ENCODE data around the gene FLAD1. TPM values are rescaled to one million over a fixed set of nuclear protein-coding genes. Genes with fewer than 3 reads are reported as not detected.

The FLAD1 gene
- total and polyA plus RNA-seq, 2 donors = 10.5 to 27.9 TPM

DNA sequence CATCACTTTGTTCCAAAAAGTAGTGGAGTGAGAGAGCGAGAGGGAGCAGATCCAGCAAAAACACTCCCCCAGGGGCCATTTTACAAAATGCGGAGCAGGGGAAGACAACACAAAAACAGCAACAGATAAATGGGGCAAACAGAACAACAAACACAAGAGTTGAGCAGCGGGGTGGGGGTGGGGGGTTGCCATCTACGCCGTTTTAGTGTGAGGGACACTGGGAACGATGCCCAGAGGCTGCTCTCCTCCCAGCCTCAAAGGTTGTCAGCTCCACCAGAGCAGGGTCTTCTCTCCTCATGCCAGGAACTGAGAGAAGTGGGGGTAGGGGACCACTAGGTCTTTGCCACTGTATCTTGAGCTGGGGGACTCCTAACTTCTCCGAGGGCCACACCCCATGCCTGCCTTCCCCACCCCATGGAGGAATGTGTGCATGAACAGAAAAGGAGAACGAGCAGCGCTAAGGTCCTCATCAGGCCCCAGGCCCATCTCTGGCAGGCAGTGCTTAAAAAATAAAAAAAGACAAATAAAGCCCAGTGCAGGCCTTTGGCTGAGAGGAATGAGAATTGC is 26.0 kb upstream of the FLAD1 start:
- H3K4me3 ChIP-seq (ENCODE audit: low read depth, low read length) = no peak overlapping the region
- no peak for DNase-seq (ENCODE audit: extremely low spot score)
- WGBS = 33% methylated on average over 9 of the region's 9 CpGs
- no peak overlapping the region for H3K27ac ChIP-seq (ENCODE audit: low read depth)
- no peaks in the 10 kb centered on the region for H3K36me3 ChIP-seq (ENCODE audit: insufficient read depth)
- no peaks in the 10 kb centered on the region for H3K4me1 ChIP-seq (ENCODE audit: insufficient read depth)

DNA sequence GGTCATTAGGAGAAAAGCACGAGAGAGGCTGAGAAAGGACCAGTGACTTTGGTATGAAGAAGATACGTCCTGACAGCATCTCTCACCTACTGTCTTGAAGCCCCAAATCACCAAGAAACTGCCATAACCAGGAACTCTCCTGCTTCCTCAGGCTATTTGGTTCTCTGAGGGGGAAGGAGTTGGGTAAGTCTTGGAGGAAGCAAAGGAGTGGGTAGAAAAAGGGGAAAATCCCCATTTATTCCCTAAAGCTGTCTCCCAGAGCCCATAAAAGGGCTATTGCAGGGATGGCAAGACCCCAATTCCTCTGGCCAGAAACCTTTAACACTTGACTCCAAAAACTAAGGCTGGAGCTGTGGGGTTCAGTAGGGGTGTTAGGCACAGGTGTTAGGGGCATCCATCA is 25.1 kb upstream of the FLAD1 start:
- no peak for DNase-seq (ENCODE audit: extremely low spot score)
- no peak overlapping the region for H3K4me3 ChIP-seq (ENCODE audit: low read depth, low read length)
- WGBS = 79% methylated on average over 2 of the region's 2 CpGs
- no peaks in the 10 kb centered on the region for H3K4me1 ChIP-seq (ENCODE audit: insufficient read depth)
- H3K36me3 ChIP-seq (ENCODE audit: insufficient read depth) = no peaks in the 10 kb centered on the region
- H3K27ac ChIP-seq (ENCODE audit: low read depth) = no peak overlapping the region

DNA sequence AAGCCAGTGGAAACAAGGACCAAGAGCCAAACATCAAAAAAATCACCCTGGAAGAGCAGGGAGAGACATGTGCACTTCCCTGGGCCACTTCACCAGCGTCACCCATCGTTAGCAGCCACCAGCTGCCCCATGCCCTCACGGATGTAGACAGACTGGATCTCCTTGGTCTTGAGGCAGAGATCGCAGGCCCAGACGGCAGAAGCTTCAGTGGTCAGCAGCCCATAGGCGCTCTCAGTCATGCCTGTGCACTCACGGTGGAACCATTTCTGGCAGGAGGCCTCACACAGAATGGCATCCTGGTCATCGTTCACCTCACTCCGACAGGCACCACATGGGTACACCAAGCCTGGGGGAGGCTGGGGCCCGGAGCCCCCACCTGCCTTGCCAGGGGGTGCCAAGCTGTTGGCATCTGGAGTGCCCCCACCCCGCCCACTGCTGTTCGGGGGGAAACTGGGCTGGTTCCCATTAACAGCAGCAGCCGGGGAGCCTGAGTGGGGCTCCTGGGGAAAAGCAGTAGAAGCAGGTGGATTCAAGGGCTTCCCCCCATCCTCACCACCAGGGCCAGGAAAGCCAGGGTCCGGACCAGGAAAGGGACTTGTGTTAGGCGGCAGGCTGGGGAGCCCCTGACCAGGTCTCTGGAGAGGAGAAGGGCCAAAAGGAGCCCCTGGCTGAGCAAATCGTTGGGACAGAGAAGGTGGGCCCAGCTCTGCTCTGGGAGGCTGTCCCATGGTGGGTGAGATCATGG is 24.3 kb upstream of the FLAD1 start:
- DNase-seq (ENCODE audit: extremely low spot score) = no peak
- no peaks in the 10 kb centered on the region for H3K36me3 ChIP-seq (ENCODE audit: insufficient read depth)
- WGBS = 90% methylated on average over 16 of the region's 16 CpGs
- H3K27ac ChIP-seq (ENCODE audit: low read depth) = no peak overlapping the region
- H3K4me3 ChIP-seq (ENCODE audit: low read depth, low read length) = no peak overlapping the region
- H3K4me1 ChIP-seq (ENCODE audit: insufficient read depth) = no peaks in the 10 kb centered on the region

DNA sequence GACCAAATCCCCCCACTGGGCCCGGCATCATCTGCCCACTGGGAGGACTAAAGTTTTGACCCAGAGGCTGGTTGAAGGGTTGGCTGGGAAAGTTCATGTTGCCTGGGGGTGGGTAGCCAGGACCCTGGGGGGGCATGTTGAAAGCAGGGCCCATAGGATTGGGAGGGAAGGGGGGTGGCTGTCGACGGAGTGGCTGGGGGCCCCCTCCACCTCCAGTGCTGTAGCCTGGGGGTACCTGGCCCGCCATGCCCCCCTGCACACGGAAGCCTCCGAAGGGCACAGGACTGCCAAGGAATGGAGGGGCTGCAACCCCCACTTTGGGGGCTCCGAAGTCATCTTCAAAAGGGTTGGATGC is 23.7 kb upstream of the FLAD1 start:
- Histone ChIP-seq H3K4me1 (ENCODE audit: insufficient read depth) (no peaks in the 10 kb centered on the region), H3K4me3 (ENCODE audit: low read depth, low read length) (no peak overlapping the region), H3K36me3 (ENCODE audit: insufficient read depth) (no peaks in the 10 kb centered on the region), H3K27ac (ENCODE audit: low read depth) (no peak overlapping the region)
- 91% methylated on average over 7 of the region's 7 CpGs for WGBS
- no peak for DNase-seq (ENCODE audit: extremely low spot score)

DNA sequence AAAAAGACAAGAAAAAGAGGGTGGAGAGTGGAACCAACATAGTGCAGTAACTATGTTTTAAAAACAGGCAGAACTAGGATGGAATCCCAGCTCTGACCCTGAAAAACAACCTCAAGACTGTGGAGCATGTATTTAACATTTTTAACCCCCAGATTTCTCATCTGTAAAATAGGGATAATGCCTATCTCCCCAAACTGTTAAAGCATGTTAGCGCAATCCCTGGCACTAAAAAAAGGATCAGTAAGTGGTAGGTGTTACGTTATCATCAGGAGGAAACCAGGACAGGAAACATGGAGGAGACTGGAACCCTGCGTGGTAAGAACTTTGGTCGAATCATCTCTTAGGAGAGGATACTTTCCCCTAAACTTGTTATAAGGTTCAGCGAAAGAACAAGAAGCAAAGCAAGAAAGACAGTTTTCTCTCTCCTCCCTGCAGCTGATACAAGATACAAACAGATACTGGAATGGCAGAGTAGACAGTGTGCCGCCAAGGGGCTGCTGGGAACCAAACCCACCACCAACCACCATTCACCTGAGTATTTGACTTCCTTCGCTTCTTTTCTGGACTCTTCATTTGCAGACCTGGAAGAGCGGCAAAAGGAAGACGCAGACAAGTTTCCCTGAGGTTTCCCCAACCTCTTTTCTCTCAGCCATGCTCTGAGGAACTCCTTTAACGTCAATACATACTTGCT is 22.6 kb upstream of the FLAD1 start:
- Histone ChIP-seq H3K4me3 (ENCODE audit: low read depth, low read length) (peak overlapping the region; percentile 86), H3K36me3 (ENCODE audit: insufficient read depth) (peaks cover 4% of the 10 kb centered on the region), H3K27ac (ENCODE audit: low read depth) (peak overlapping the region; percentile 34), H3K4me1 (ENCODE audit: insufficient read depth) (no peaks in the 10 kb centered on the region)
- no peak for DNase-seq (ENCODE audit: extremely low spot score)
- WGBS = 36% methylated on average over 10 of the region's 10 CpGs

DNA sequence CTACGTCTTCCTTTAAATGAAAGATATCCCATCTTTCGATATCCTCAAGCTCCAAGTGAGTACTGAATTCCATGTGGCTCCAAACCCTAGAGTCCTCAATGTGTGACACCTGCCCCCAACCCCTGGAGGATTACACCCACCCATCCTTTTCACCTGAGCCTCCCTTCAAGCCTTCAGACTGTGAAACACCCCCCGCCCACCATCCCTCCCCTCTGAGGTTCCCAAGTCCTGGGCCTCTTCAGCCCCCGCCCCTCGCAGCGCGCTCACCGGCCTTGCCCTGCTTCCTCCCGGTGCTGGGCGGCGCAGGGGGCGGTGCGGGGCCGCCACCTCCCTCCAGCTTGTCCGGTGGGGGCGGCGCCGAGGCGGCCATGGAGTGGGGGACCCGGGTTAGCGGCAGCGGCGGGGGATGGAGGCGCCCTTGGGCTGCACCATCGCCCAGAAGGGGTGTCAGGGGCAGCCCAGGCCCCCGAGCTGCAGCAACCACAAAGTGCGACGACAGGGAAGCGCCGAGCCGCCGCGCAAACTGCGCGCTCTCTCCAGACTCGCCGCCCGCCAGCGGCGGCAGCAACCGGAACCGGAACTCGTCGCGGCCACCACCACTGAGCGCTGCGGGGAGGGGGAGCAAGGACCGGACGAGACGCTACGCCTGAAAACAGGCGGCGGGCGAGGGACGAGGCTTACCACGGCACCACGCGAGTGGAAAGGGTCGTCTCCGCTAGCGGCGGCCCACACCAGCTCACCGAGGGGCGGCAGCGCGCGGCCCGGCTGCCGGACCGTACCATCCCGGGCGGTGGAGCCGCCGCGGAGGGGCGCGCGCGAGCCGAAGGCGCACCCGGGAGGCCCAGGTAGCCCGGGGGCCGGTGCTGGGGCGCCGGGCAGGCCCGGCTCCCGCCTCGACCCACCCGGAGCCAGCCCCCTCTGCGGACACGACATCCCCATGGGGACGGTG is 21.7 kb upstream of the FLAD1 start, which contains the start of gene PYGO2:
TSS of gene PYGO2 (minus strand) at position 576 of the 949 bp plus-strand sequence. CDS start at position 370, 206 bp downstream.
- Histone ChIP-seq H3K4me1 (ENCODE audit: insufficient read depth) (no peaks in the 10 kb centered on the region), H3K27ac (ENCODE audit: low read depth) (peak within 1 kb of the TSS; percentile 99), H3K36me3 (ENCODE audit: insufficient read depth) (peaks cover 4% of the 10 kb centered on the region), H3K4me3 (ENCODE audit: low read depth, low read length) (peak within 1 kb of the TSS; percentile 86)
- WGBS = under 1% methylated on average over 93 of the region's 93 CpGs
- DNase-seq (ENCODE audit: extremely low spot score) = no peak

DNA sequence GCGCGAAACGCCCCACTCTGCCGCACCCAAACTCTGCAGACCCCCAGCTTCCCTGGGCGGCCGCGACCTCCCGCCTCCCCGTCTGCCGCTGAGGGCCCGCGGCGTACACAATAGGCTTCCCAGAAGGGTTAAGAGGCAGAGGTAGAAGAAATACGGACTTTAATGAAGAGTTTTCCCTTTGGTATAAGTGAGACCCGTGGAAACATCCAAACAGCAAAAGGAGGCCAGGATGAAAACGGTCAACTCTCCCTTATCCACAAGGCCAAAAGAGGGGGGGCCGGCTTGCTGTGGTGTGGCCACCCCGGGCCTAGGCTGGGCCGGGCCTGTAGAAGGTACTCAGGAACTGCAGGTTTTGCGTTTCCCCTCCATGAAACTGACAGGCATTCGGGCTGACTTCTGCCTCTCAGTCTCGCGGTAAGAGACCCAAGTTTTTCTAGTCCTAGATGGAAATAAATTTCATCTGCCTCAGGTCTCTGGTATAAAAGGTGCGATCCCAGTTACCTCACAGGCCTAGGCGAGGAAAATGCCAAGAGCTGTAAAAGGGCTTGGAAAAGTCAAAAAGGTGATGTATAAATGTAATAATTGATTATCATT is 20.9 kb upstream of the FLAD1 start:
- no peak for DNase-seq (ENCODE audit: extremely low spot score)
- 4% methylated on average over 25 of the region's 25 CpGs for WGBS
- Histone ChIP-seq H3K4me3 (ENCODE audit: low read depth, low read length) (peak overlapping the region; percentile 86), H3K27ac (ENCODE audit: low read depth) (peak overlapping the region; percentile 99), H3K36me3 (ENCODE audit: insufficient read depth) (peaks cover 4% of the 10 kb centered on the region), H3K4me1 (ENCODE audit: insufficient read depth) (no peaks in the 10 kb centered on the region)

DNA sequence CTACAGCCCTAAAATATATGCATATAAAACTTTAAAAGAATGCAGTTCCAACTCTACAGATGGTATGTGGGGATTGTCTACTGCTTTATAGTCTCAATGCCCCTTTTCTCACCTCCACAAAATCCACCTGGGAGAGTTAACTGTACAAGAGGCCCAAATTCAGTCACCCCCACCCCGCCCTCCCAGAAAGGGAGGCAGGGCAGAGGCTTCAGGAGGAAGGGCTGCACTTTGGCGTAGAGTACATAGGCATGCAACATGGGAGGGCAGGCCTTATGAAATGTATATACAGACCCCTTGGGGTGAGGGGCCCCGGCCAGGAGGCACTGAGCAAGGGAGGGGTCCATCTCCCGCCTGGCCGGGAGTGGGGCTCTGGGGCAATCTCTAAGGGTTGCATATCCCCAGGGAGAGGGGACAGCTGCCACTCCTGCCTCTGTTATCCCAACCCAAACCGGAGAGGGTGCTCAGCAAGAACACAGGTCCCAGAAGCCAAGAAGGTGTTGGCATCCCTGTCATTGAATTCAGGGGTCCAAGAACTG is 20.3 kb upstream of the FLAD1 start:
- Histone ChIP-seq H3K4me3 (ENCODE audit: low read depth, low read length) (no peak overlapping the region), H3K4me1 (ENCODE audit: insufficient read depth) (no peaks in the 10 kb centered on the region), H3K36me3 (ENCODE audit: insufficient read depth) (peaks cover 4% of the 10 kb centered on the region), H3K27ac (ENCODE audit: low read depth) (no peak overlapping the region)
- no peak for DNase-seq (ENCODE audit: extremely low spot score)
- WGBS = 52% methylated on average over 6 of the region's 6 CpGs

DNA sequence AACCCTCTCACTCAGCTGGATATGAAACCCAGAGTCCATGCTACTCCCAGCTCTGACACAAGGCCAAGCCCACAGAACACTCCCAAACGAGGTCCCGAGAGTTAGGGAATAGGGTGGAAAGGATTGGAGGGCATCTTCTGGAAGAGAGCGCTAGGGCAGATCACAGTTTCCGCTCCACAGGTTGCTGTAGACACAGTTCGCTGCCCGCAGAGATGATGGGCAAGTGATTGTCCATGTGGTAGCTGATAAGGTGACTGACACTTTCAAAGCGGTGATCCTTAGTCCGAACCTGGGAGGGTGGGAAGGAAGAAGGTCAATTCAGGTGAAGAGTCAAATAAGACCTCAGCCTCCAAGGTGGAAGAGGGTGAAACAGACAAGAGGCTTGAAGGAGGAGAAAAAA is 19.5 kb upstream of the FLAD1 start:
- peaks cover 4% of the 10 kb centered on the region for H3K36me3 ChIP-seq (ENCODE audit: insufficient read depth)
- no peak overlapping the region for H3K27ac ChIP-seq (ENCODE audit: low read depth)
- no peaks in the 10 kb centered on the region for H3K4me1 ChIP-seq (ENCODE audit: insufficient read depth)
- no peak overlapping the region for H3K4me3 ChIP-seq (ENCODE audit: low read depth, low read length)
- no peak for DNase-seq (ENCODE audit: extremely low spot score)
- WGBS = 80% methylated on average over 8 of the region's 8 CpGs

DNA sequence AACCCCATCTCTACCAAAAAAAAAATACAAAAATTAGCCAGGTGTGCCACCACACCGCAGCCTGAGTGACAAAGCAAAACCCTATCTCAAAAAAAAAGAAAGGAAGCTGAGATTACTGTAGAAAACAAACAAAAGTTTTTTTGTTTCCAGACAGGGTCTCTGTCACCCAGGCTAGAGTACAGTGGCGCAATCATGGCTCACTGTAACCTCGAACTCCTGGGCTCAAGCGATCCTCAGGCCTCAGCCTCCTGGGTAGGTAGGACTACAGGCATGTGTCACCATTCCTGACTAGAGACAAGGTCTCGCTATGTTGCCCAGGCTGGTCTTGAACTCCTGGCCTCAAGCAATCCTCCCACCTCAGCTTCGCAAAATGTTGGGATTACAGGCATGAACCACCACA is 18.8 kb upstream of the FLAD1 start:
- WGBS = 92% methylated on average over 6 of the region's 6 CpGs
- no peak for DNase-seq (ENCODE audit: extremely low spot score)

DNA sequence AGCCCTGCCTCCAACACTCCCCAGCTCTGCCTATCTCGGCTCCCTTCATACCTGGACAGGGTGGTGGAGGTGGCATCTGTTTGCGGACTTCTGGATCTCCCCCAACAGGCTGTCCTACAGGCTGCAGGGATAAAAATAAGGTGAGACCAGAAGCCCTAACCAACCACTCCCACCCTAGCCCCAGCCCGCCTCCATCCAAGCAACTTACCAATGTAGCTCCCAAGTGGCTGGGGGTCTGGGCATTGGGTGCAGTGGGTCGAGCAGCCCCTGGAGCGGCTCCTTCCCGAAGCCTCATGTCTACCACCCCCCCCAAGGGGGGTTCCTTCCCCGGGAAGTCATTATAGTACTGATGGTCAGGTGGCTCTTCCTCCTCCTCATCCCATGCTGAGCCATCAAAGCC is 17.0 kb upstream of the FLAD1 start:
- Histone ChIP-seq H3K36me3 (ENCODE audit: insufficient read depth) (peaks cover 4% of the 10 kb centered on the region), H3K27ac (ENCODE audit: low read depth) (no peak overlapping the region), H3K4me1 (ENCODE audit: insufficient read depth) (no peaks in the 10 kb centered on the region), H3K4me3 (ENCODE audit: low read depth, low read length) (no peak overlapping the region)
- no peak for DNase-seq (ENCODE audit: extremely low spot score)
- 87% methylated on average over 7 of the region's 7 CpGs for WGBS

More for the DNA sequence above, 18.8 kb upstream of the FLAD1 start:
- peaks cover 4% of the 10 kb centered on the region for H3K36me3 ChIP-seq (ENCODE audit: insufficient read depth)
- H3K4me3 ChIP-seq (ENCODE audit: low read depth, low read length) = no peak overlapping the region
- H3K27ac ChIP-seq (ENCODE audit: low read depth) = no peak overlapping the region
- no peaks in the 10 kb centered on the region for H3K4me1 ChIP-seq (ENCODE audit: insufficient read depth)

DNA sequence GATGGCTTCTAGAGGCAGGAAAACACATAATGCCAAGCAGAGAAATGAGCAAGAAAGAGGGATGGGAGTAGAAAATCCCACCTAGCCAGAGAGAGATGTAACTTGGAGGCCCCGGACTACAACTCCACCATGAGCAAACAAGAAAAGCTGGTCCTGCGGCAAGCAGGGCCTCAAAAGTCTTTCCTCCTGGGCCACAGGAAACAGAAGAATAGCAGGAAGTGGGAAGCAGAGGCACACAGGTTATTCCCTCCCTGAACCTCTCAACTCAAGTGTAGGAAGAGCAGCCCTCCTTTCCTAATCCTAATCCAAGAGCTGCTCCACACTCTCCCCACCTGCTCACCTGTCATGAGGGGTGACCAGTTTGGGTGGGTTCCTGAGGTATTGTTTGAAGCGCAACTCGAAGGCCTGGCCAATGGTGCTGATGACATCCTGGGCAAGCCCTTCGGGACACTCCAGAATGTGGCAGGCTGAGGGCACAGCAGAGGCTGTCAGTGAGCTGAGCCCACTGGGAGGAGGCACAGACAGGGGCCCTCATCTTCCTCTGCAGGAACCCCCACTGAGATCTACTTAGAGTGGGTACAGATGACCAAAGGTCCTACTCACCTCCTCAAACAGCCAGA is 15.7 kb upstream of the FLAD1 start:
- Histone ChIP-seq H3K27ac (ENCODE audit: low read depth) (no peak overlapping the region), H3K4me1 (ENCODE audit: insufficient read depth) (no peaks in the 10 kb centered on the region), H3K4me3 (ENCODE audit: low read depth, low read length) (no peak overlapping the region), H3K36me3 (ENCODE audit: insufficient read depth) (peaks cover 4% of the 10 kb centered on the region)
- no peak for DNase-seq (ENCODE audit: extremely low spot score)
- WGBS = 85% methylated on average over 5 of the region's 5 CpGs

Measured in urinary bladder (tissue), 4 donors.